CD4-positive, alpha-beta T cell treated with Interleukin-21 for 1 hour (primary cell): ENCODE data around the gene DMD.

Experiments used
- DNase-seq: peaks from one replicate; pipeline ENCODE4 v3.0.0-alpha.2; 2020

The DMD gene

GRCh38 chrX:31130457-31131220, 2080.7 kb downstream of the DMD start:
- DNase-seq: no peak

GRCh38 chrX:31128855-31129254, 2082.5 kb downstream of the DMD start:
- no peak for DNase-seq

- no peak for DNase-seq
These were observed 2083.6 kb downstream of the DMD start for GRCh38 chrX:31127716-31128115.

GRCh38 chrX:31126205-31126604, 2085.1 kb downstream of the DMD start:
- no peak for DNase-seq

GRCh38 chrX:31124536-31124935, 2086.8 kb downstream of the DMD start:
- DNase-seq: no peak

GRCh38 chrX:31123335-31123734, 2088.0 kb downstream of the DMD start:
- DNase-seq: no peak

GRCh38 chrX:31117266-31117665, 2094.1 kb downstream of the DMD start:
- DNase-seq: no peak

- DNase-seq: no peak
These were observed 2096.0 kb downstream of the DMD start for GRCh38 chrX:31115398-31115797.

- no peak for DNase-seq
These were observed 2096.5 kb downstream of the DMD start for GRCh38 chrX:31114858-31115257.

- DNase-seq: no peak
These were observed 2098.9 kb downstream of the DMD start for GRCh38 chrX:31112226-31112999.

- no peak for DNase-seq
These were observed 2100.7 kb downstream of the DMD start for GRCh38 chrX:31110657-31111056.

GRCh38 chrX:31099536-31100090, 2111.7 kb downstream of the DMD start:
- no peak for DNase-seq

- no peak for DNase-seq
These were observed 2113.3 kb downstream of the DMD start for GRCh38 chrX:31098079-31098478.

- DNase-seq: no peak
These were observed 2117.7 kb downstream of the DMD start for GRCh38 chrX:31093639-31093975.

- DNase-seq: no peak
These were observed 2118.2 kb downstream of the DMD start for GRCh38 chrX:31092970-31093638.

- no peak for DNase-seq
These were observed 2118.9 kb downstream of the DMD start for GRCh38 chrX:31092476-31092875.

GRCh38 chrX:31091819-31092218, 2119.5 kb downstream of the DMD start:
- no peak for DNase-seq

- DNase-seq: no peak
These were observed 2136.8 kb downstream of the DMD start for GRCh38 chrX:31074522-31074921.

- DNase-seq: no peak
These were observed 2139.6 kb downstream of the DMD start, which contains the start of gene FTHL17 for GRCh38 chrX:31071725-31072124. Gene FTHL17 (minus strand): TSS chrX:31072041. CDS start chrX:31071953, 88 bp downstream.

GRCh38 chrX:31071262-31071661, 2140.1 kb downstream of the DMD start:
- DNase-seq: no peak

GRCh38 chrX:31070057-31070468, 2141.3 kb downstream of the DMD start:
- DNase-seq: no peak
